Measurements from ENCODE around the gene ESYT3. TPM values are rescaled to one million over a fixed set of nuclear protein-coding genes. Genes with fewer than 3 reads are reported as not detected.
"Not testable (repeated sequence)": the region's sequence is repeated elsewhere in the genome, so short reads cannot be mapped to it uniquely, and the experiment has no call there.

Gene ESYT3
- total RNA-seq, 1 donor from 2014 or later: 5.1 TPM

- no peak for DNase-seq (ENCODE audit: low spot score)
These were observed 21.4 kb upstream of the ESYT3 start for GRCh38 chr3:138412821-138413551.

GRCh38 chr3:138416236-138416635 is 18.2 kb upstream of the ESYT3 start:
- not testable (repeated sequence) for DNase-seq (ENCODE audit: low spot score)

GRCh38 chr3:138417559-138417982 is 16.8 kb upstream of the ESYT3 start:
- peak; percentile 83 for DNase-seq (ENCODE audit: low spot score)

- DNase-seq (ENCODE audit: low spot score): no peak
These were observed 15.7 kb upstream of the ESYT3 start for GRCh38 chr3:138418601-138419206.

DNA sequence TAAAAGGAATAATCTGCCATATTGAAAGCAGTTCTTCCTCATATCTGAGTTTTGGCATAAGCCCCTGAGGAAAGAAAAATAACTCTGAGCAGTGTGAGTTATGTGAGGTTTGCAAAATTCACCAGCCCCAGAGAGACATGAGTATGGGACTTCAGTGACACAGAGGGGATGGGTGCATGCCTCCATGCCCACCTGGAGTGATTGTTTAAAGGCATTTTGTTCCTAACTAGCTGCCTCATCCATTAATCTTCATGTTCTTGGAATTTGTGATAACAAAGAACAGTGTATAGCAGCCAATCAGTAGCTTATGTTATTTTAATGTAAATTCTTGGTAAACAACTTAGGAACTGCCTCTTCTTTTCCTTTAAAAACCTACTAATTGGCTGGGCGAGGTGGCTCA is 11.1 kb upstream of the ESYT3 start:
- no peak for DNase-seq (ENCODE audit: low spot score)

DNA sequence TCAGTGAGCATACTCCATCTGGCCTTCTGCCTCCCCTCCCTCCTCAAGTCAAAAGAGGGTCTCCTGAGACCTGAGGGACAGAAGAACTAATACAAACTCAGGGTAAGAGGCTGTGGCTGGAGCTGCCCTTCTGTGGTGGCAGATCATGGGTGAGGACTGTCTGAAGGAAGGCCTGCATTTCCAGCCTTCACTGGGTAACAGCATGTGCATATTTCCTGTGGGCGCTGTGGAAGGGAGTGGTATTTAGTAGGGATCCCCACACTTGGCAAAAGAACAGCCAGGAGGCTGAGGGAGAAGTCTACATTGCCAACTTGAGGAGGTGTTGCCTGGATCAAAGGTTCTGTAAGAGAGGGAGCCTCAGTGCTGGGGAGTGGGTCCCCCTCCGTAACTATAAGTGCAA is 10.1 kb upstream of the ESYT3 start:
- no peak for DNase-seq (ENCODE audit: low spot score)

DNA sequence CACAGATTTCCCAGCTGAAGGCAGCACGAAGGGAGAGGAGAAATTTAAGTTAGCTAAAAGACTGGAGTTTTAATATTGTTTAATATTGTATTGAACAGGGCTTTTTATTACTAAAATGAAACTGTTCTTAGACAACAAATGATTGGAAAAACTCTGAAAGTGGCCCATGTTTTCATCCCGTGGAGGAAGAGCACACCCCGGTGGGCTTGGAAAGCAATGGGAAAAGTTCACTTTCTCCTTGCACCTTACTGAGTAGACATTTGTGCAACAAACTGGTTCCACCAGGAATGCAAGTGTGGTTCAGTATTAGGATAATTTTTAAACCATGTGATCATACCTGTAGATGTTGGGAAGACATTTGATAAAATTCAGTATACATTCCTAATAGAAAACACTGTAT is 8.2 kb upstream of the ESYT3 start:
- DNase-seq (ENCODE audit: low spot score): no peak

DNA sequence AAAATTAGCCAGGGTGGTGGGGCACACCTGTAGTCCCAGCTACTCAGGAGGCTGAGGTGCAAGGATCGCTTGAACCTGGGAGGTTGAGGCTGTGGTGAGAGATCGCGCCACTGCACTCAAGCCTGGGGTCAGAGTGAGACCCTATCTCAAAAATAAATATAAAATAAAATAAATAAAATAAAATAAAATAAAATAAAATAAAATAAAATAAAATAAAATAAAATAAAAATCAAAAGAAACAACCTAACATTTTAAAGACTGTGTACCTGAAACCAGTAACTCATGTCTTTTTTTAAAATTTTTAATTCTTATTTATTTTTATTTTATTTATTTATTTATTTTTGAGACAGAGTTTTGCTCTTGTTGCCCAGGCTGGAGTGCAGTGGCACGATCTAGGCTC is 7.7 kb upstream of the ESYT3 start:
- not testable (repeated sequence) for DNase-seq (ENCODE audit: low spot score)

- no peak for DNase-seq (ENCODE audit: low spot score)
These were observed 4.8 kb upstream of the ESYT3 start for GRCh38 chr3:138429665-138430064.

- DNase-seq (ENCODE audit: low spot score): no peak
These were observed 1.7 kb upstream of the ESYT3 start for GRCh38 chr3:138432576-138433240.

GRCh38 chr3:138433892-138434275 is 532 bp upstream of the ESYT3 start:
- no peak for DNase-seq (ENCODE audit: low spot score)

- no peak for DNase-seq (ENCODE audit: low spot score)
These were observed 708 bp downstream of the ESYT3 start for GRCh38 chr3:138434875-138435772.

- DNase-seq (ENCODE audit: low spot score): no peak
These were observed 1.4 kb downstream of the ESYT3 start for GRCh38 chr3:138435840-138436239.

GRCh38 chr3:138437281-138437680 is 2.9 kb downstream of the ESYT3 start:
- no peak for DNase-seq (ENCODE audit: low spot score)

DNA sequence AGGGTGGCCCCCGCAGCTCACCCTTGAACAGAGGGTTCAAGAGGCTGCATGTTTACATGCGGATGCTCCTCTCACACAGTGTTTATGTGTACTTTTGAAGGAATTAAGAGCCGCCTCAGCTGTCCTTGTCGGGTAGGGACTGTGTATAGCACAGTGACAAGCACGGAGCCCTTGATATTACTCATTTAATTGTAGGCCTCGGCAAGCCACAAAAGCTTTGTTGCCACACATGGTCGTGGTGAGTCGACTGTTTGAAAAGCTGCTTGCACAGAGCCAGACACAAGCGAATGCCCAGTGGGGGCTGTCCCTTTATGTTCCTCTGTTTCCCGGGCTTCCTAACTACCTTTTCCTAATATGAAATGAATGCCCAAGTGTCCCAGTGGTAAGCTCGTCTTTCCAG is 4.5 kb downstream of the ESYT3 start:
- no peak for DNase-seq (ENCODE audit: low spot score)

DNA sequence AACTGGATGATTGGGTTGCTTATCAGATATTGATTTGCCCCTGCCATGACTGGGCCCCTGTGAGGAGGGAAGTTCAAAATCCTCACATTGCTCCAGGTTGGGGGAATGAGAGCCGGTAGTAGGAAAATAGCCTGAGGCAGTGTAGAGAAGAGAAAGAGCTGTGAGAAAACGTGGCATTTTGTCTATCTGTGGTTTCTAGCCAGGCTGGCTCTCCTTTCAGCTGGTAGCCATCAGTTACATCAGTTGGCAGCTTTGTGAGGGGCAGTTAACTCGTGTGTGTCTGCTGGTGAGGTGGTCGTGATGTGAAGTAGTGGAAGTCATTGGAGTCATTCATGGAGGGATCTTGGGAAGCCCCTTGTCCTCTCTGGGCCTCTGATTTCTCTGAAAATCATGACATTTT is 5.2 kb downstream of the ESYT3 start:
- DNase-seq (ENCODE audit: low spot score): no peak

DNA sequence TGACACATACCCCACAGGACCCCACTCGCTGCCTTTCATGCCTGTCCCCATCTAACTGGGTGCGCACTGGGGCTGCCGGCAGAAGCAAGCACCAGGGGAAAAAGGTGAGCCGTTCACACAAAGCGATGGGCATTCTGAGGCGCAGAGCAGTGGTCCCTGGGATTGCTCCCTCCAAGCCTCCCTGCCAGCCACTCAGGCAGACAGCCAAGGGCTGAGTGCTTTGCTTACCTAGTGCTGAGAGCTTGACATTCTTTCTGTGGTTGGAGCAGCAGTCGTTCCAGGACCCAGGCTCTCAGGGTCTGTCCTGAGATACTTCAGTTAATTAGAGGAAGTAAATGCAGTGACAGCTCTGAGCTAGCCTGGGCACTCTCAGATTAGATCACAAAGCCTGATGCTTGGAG is 5.7 kb downstream of the ESYT3 start:
- no peak for DNase-seq (ENCODE audit: low spot score)

- no peak for DNase-seq (ENCODE audit: low spot score)
These were observed 6.2 kb downstream of the ESYT3 start for GRCh38 chr3:138440596-138440995.

DNA sequence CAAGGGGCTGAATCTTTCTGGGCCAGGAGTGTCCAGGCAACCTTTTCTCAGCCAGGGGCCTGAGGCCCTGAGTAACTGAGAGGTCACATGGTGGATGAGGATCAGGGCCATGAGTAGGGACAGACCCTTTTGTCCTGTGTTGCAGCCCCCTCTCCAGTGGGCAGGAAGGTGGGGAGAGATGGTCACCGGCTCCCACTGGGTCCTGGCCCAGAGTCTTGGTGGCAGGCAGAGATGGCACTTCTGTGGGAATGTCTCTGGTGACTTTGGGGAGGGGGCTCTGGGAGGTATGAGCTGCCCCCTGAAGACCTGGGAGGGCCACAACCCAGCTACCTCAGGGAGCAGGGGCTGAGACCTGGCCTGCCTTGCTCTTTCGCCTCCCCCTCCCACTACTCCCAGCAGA is 6.8 kb downstream of the ESYT3 start:
- no peak for DNase-seq (ENCODE audit: low spot score)

DNA sequence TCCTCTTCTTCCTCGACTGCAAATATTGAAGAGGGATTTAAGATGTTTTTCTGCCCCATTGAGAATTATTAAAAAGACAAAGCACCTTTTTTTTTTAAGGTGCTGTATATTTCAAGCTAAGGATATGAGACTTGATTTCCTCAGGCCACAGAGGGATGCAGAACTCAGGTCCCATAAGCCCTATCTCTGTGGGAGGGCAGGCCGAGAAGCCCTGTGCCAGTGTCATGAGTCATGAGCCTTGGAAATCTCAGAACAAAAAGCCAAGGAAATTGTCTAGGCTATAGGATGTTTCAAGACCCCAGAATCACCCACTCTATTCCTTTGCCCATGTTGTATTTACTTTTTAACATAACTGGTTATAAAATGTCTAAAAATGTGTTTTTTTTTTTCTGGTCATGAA is 7.3 kb downstream of the ESYT3 start:
- DNase-seq (ENCODE audit: low spot score): no peak

DNA sequence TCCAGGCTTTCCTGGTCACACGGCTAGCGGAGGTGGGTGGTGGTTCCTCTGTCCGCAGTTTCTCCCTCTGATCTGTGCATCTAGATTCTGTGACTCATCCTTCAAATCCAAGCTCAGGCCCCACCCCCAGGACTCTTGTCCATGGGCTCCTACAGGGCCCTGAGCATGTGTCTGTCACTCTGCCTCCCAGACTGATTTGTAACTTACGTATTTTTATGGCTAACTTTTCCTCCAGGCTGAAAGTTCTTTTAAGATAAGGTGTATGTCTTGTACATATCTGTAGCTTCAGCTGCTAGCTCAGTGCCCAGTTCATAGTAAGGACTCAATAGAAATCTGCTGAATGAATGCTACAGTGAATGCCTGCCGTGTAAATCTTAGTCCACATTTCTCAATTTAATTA is 8.0 kb downstream of the ESYT3 start:
- peak; percentile 34 for DNase-seq (ENCODE audit: low spot score)

GRCh38 chr3:138443091-138443490 is 8.7 kb downstream of the ESYT3 start:
- DNase-seq (ENCODE audit: low spot score): no peak
